Ishikawa (cell line): Measurements from ENCODE around the gene STARD7.

Experiments
- CEBPB ChIP-seq: IDR thresholded peaks from 2 replicates; pipeline ENCODE4 v1.6.1; 2012
- CREB1 ChIP-seq: IDR thresholded peaks from 2 replicates; pipeline ENCODE4 v1.6.1; 2012; ENCODE audit warnings: low read depth
- EP300 ChIP-seq: IDR thresholded peaks from 2 replicates; pipeline ENCODE4 v1.6.1; 2012; ENCODE audit warnings: borderline replicate concordance
- YY1 ChIP-seq: IDR thresholded peaks from 2 replicates; pipeline ENCODE4 v1.6.1; 2012; ENCODE audit warnings: low read depth

DNA sequence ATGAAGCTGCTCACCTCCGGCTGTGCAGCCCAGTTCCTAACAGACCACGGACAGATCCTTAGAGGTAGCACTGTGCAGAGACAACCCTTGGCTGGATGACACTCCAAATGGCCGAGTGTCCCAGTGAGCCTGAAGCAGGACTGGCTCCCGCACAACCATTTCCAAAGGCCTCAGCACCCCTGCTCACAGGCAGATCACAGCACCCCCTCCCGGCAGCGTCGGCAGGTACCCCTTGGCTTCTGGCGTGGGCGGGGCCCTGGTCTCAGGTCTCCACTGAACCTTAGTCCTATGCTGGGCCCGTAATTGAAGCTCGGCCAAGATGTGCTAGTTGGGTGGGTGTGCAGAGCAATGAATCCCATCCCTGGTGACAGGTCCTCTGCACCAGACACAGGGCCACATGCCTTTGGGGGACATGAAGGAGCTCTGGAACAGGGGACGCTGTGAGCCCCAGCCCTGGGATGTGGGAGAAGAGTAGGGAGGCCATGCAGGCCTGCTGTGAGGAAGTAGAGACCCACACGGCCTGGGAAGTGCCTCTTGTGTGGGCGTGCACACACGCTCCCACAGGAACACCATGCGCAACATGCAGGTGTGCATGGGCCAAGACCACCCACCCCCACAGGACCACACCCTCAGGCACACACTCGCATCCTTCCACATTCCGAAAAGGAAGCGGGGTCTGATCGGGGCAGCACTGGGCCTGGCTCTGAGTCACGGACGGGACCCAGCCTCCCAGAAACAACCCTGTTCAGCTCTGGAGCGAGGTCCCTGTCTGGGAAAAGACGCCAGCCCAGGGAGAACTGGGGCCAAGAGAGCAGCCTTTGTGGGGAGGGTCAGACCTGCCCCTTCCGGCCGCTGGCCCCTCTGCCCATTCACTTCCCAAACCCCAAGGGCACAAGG is 66.2 kb downstream of the STARD7 start:
- TF ChIP-seq CREB1: no peak
- TF ChIP-seq YY1: no peak
- TF ChIP-seq CEBPB: no peak
- no peak for TF ChIP-seq EP300
